ENCODE measurements around the gene MARK2. TPM values are rescaled to one million over a fixed set of nuclear protein-coding genes. Genes with fewer than 3 reads are reported as not detected.

MARK2 gene
- total and polyA plus RNA-seq, 2 of the 8 experiments (the other 6 are each of a cell fraction or from before 2014, with no cell fraction given), result 19.3 to 58.5 TPM

- peaks cover 6 to 16% (median 11%) of the 10 kb centered on the region in 4 experiments; a peak in 6 of 8 replicates for H3K36me3 ChIP-seq (ENCODE audit: control insufficient read depth in 2 of 4, insufficient read depth in 4 of 4, low read length in 3 of 4)
- H3K14ac ChIP-seq (ENCODE audit: insufficient read length), result no peak overlapping the region
- no peak overlapping the region for H2AK5ac ChIP-seq (ENCODE audit: low read depth, low read length)
- peaks cover 17% of the 10 kb centered on the region for H3K79me1 ChIP-seq (ENCODE audit: low read depth, low read length)
- FAIRE-seq (no peak), DNase-seq (ENCODE audit: low read depth in 1 of 2, low spot score in 2 of 2) (no peak)
- peaks cover 4 to 66% of the 10 kb centered on the region in 2 experiments; a peak in 3 of 4 replicates for H3K79me2 ChIP-seq (ENCODE audit: control insufficient read depth in 1 of 2, insufficient read depth in 2 of 2, low read length in 2 of 2)
- H4K8ac ChIP-seq (ENCODE audit: extremely low read depth, insufficient read depth, low read length), result no peak overlapping the region
- no peaks in the 10 kb centered on the region for H3K27me3 ChIP-seq (replicated peaks in 1 of 4; ENCODE audit: control insufficient read depth in 3 of 4, extremely low read depth in 1 of 4, insufficient read depth in 3 of 4, low read length in 3 of 4)
- peaks cover 10 to 16% of the 10 kb centered on the region in 2 experiments for H4K20me1 ChIP-seq (replicated peaks in 1 of 2; ENCODE audit: control insufficient read depth in 1 of 2, insufficient read depth in 2 of 2, low read length in 2 of 2)
- ChIA-PET POLR2A (ENCODE audit: partially characterized antibody) (interaction anchor here (0.8 to 2.0 kb wide), 7 partner anchors 9 to 62 kb away, joined by 3 to 4 read pairs (median 4); no protein-coding TSS in a partner anchor), CTCF (ENCODE audit: partially characterized antibody) (interaction anchor here (0.8 to 6.4 kb wide), 7 partner anchors 9 to 63 kb away, joined by 4 to 45 read pairs (median 6); partner anchors contain the start of gene MARK2)
- no peak overlapping the region for H3K27ac ChIP-seq (ENCODE audit: low read depth, low read length)
- H4K5ac ChIP-seq (ENCODE audit: insufficient read length, low read depth, low read length), result no peak overlapping the region
- WGBS, 2 experiments (ENCODE audit: extremely low coverage in 1 of 2, insufficient coverage in 1 of 2, insufficient read length in 1 of 2, insufficient replicate concordance in 2 of 2, low coverage in 1 of 2, low lambda C conversion rate in 2 of 2, missing lambda C conversion rate in 1 of 2), result 95% methylated on average over 3 of the region's 3 CpGs; no CpG with 5 or more reads in 1 of the 2 experiments
- no peak overlapping the region for H2BK15ac ChIP-seq (ENCODE audit: low read length)
- H3K9me3 ChIP-seq (ENCODE audit: insufficient read depth in 2 of 2, low read depth in 1 of 2, low read length in 1 of 2), result no peaks in the 10 kb centered on the region
- no peak overlapping the region for H2BK5ac ChIP-seq (ENCODE audit: low read depth, low read length)
- H3K4me1 ChIP-seq (replicated peaks in 1 of 4; ENCODE audit: control insufficient read depth in 3 of 4, insufficient read depth in 4 of 4, low read length in 3 of 4), result peaks cover 7 to 23% (median 11%) of the 10 kb centered on the region in 4 experiments
- H3K4me2 ChIP-seq (ENCODE audit: insufficient read depth in 1 of 2, low read depth in 2 of 2, low read length in 2 of 2), result no peak overlapping the region
- H3K9ac ChIP-seq (replicated peaks in 1 of 4; ENCODE audit: extremely low read depth in 1 of 4, low read depth in 3 of 4, low read length in 3 of 4), result no peak overlapping the region; a peak in 1 of 7 replicates
- no peak overlapping the region for H2BK12ac ChIP-seq (ENCODE audit: low read depth, low read length)
- no peak overlapping the region for H4K91ac ChIP-seq (replicated peaks; ENCODE audit: insufficient read length, low read length)
- H3K4ac ChIP-seq (replicated peaks; ENCODE audit: insufficient read length, low read depth, low read length), result no peak overlapping the region
- TF ChIP-seq KDM5A (IDR thresholded peaks at IDR 0.05; ENCODE audit: low read length), result no peak
- TF ChIP-seq ZNF274 (IDR thresholded peaks at IDR 0.05; ENCODE audit: borderline replicate concordance, extremely low read depth, low read length), result no peak
- TF ChIP-seq NRF1 (IDR thresholded peaks at IDR 0.05; ENCODE audit: low read depth, low read length), result no peak
- no peak for TF ChIP-seq TCF12 (IDR thresholded peaks at IDR 0.05; ENCODE audit: low read depth, low read length)
- no peak for TF ChIP-seq BRCA1 (IDR thresholded peaks at IDR 0.05; ENCODE audit: low read depth, low read length)
- TF ChIP-seq CBX5 (IDR thresholded peaks at IDR 0.05; ENCODE audit: low read depth, low read length), result no peak
- TF ChIP-seq RFX5 (IDR thresholded peaks at IDR 0.05; ENCODE audit: borderline replicate concordance, low read depth, low read length), result no peak
- TF ChIP-seq POLR2AphosphoS5 (IDR thresholded peaks at IDR 0.05; ENCODE audit: low read depth, low read length), result no peak
- no peak for TF ChIP-seq YY1 (IDR thresholded peaks at IDR 0.05; ENCODE audit: low read depth, low read length)
- H2AFZ ChIP-seq (ENCODE audit: low read length), result no peak overlapping the region
- no peaks in the 10 kb centered on the region for H3K23me2 ChIP-seq (ENCODE audit: low read depth, low read length)
- no peak overlapping the region for H2BK20ac ChIP-seq (ENCODE audit: low read length)
- H2BK120ac ChIP-seq (replicated peaks; ENCODE audit: low read depth, low read length), result no peak overlapping the region
- H3K23ac ChIP-seq (ENCODE audit: insufficient read length), result no peak overlapping the region
- H3K18ac ChIP-seq (ENCODE audit: extremely low read depth, low read length), result no peak overlapping the region
- H3K56ac ChIP-seq (replicated peaks; ENCODE audit: insufficient read length, low read depth, low read length), result no peak overlapping the region
- no peak overlapping the region for H3K4me3 ChIP-seq (ENCODE audit: extremely low read depth in 1 of 4, insufficient read depth in 2 of 4, low read depth in 3 of 4, low read length in 4 of 4)
These were observed 53.3 kb downstream of the MARK2 start for GRCh38 chr11:63892228-63892627.
